ENCODE data around the gene MDM2.

The MDM2 gene

DNA sequence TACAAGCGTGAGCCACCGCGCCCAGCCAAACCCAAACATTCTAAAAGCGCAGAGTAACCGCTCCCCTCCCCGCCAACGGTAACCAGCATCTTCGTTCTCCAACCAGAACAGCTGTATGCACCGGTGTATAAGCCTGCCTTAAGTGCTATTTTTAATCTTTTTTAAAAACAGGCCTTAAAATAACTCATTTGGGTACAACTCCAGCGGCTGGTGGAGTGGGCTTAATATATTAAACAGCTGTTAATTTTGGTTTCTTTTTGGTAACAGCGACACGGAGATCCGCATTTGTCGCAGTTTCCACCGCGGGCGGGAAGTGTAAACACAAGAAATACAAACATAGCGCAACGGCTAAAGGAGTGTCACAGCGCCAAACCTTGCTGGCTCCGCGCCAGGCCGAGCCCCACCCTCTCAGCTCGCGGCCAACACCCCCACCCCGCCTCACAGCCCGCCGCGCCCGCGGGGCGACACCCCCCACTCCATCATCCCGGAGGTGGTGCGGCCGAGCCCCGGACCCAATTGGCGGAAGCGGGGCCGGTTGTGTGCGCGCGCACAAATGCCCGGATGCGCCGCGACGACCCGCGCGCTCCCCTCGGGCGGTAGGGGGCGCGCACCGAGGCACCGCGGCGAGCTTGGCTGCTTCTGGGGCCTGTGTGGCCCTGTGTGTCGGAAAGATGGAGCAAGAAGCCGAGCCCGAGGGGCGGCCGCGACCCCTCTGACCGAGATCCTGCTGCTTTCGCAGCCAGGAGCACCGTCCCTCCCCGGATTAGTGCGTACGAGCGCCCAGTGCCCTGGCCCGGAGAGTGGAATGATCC, at the start of gene MDM2:
Gene MDM2 (plus strand): TSS at position 602 of the 812 bp plus-strand sequence. CDS start 301 bp downstream, outside the sequence.
- DNase-seq: peak; percentile 94

DNA sequence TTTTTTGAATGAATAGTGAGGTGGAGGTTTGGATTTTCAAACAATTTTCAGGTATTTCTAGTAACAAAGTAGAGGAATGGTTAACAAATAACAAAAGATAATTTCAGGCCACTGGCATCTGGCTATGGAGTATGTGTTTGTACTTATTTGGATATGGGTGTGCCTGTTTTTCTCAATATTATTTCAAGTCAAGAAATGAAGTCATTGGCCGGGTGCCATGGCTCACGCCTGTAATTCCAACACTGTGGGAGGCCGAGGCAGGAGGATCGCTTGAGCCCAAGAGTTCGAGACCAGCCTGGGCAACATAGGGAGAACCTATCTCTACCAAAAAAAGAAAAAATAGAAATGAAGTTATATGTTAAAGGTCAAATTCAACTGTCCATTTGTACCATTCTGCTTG, 48.1 kb upstream of the MDM2 start:
- DNase-seq: no peak

DNA sequence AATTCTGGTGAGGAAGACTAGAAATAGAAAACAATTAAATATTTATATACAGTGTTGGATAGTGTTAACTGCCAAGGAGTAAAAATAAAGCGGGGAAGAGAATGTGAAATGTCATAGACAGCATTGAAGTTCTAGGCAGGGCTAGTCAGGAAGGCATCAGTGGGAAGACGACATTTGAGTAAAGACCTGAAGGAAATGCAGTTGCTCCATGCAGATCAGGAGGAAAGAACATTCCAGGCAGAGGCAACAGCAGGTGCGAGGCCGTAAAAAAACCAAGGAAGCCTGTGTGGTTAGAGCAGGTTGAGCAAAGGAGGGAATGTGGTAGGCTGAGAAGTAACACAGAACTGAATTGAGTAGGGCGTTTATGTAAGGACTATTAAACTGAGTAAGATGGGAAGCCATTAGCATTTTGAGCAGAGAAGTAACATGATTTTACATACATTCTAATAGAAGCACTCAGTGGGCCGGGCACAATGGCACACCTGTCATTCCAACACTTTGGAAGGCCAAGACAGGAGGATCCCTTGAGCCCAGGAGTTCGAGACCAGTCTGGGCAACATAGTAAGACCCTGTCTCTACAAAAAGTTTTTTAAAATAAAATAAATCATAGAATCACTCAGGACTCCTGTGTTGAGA, 47.1 kb upstream of the MDM2 start:
- DNase-seq: no peak

DNA sequence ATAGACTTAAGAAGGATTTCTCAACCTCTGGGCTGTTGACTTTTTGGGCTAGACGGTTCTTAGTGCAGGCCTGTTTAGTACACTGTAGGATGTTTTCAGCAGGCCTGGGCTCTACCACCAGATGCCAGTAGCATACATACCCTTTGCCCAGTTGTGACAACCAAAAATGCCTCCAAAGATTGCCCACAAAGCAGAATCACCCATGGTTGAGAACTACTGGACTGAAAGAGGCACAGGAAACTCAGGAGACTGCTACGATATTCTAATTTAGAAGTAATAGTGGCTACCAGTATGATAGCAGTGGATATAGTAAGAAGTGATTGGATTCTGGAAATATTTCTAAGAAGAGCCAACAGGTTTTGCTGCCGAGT, 46.5 kb upstream of the MDM2 start:
- no peak for DNase-seq

DNA sequence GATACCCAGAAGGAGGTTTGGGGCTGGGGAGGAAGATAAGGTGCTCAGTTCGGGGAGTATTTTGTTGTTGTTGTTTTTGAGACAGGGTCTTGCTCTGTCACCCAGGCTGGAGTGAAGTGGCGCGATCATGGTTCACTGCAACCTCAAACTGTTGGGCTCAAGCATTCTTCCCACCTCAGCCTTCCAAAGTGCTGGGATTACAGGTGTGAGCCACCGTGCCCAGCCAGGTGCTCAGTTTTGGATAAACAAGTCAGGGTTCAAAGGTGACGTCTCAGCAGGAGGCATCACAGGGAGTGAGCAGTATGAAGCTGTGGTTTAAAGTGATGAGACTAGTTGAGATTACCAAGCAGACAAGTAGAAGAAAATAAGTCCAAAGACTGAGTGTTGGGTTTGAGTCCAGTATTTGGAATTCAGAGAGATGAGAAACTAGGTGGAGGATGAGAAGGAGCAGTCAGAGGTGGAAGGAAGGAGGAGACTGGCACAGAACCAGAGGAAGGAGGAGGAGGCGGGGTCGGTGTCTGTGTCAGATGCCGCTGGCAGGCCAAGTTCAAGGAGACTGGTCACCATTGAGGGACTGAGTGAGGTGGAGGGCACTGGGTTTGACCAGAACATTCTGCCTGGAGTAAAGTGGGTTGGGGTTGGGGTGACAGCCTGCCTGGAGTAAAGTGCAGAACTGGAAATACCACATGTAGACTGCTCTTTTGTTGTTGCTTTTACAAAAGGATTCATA, 45.9 kb upstream of the MDM2 start:
- DNase-seq: no peak

DNA sequence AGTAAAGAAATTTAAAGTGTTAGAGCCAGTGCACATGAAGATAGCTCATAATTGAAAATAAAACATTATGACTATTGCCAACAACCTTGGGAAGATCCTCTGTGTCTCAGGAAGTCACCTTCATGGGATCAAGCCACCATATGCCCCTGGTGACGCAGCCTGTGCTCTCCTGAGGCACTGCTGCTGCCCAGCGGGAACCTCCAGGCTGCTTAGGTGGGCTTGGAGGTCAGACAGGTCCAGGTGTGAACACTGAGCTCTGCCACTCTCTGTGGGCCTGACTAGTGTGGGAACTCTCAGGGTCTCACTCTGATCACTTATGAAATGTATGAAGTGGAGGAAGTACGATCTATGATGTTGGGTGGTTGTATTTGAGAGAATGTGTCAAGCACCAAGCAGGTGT, 45.3 kb upstream of the MDM2 start:
- DNase-seq: no peak

DNA sequence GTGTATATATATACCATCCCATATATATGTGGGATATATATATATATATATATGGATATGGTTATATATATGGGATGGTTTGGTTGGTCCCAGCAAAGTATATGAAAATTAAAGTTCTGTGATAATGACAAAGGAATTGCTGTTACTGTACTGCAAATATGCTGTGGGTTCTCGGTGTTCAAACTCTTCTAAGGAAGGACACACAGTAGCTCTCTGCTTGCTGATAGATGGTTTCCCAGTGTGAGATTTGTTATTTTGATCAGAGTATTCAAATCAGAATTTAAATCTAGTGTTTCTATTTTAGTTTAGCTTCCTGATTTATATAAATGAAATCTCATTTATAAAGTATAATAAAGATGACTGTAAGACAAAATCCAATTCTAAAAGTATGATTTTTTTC, 42.3 kb upstream of the MDM2 start:
- no peak for DNase-seq

DNA sequence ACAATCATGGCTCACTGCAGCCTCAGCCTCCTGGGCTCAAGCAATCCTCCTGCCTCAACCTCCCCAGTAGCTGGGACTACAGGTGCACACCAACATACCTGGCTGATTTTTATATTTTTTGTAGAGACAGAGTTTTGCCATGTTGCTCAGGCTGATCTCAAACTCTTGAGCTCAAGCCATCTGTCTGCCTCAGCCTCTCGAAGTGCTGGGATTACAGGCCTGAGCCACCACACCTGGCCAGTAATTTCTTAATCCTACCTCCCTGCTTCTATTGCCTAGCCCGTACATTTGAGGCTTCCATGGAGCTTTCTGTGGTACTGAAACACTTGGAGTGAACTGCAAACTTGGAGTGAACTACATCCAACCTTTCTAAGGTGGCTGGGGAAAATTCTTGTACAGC, 41.3 kb upstream of the MDM2 start:
- DNase-seq: no peak

DNA sequence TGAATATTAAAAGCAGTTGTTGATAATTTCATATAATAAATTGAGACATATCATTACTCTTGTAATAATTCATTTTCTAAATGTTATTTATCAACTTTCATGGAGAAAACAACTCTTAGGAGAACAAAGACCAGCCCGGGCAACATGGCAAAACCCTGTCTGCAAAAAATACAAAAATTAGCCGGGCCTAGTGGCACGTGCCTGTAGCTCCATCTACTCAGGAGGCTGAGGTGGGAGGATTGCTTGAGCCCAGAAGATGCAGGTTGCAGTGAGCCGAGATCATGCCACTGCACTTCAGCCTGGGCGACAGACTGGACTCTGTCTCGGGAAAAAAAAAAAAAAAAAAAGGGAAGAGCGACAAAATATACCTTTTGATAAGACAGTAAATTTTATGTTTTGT, 40.8 kb upstream of the MDM2 start:
- DNase-seq: no peak

DNA sequence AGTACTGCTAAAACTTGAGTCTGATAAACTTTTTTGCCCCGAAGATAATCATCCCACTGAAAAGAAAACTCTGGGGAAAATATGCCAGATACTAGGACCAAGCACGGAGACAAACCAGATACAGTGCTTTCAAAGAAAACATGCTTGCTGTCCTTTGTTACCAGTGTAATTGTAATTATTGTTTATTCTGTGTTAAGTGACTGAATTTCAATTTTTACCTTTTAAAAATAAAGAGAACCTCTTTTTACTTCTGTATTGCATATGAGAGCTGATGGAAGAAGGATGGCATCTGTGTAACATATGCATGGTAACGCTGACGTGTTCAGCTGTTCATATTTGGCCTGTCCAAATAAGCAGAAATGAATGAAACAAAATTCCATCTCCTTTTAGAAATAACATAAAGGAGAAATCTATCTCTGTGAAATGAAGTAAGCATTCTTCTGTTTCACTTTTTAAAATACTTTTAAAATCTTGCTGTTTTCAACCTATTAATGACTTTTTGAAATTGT, 39.5 kb upstream of the MDM2 start:
- DNase-seq: no peak

DNA sequence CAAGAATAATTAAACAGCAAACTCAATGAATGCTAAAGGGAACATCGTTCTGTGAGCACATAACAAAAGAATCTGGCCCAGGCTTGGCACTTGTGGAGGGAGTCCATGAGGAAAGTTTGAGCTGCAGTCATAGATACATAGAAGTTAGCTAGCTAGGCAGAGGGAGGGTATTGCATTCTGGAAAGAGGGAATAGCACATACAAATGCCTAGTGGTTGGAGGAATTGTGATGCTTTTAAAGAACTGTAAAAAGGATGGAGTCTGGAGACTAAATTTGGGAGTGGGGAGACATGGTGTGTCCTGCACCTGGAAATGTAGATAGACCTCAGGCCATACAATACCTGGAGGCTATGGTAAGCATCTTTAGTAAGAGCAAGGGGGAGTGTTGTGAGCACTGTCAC, 38.0 kb upstream of the MDM2 start:
- DNase-seq: no peak

DNA sequence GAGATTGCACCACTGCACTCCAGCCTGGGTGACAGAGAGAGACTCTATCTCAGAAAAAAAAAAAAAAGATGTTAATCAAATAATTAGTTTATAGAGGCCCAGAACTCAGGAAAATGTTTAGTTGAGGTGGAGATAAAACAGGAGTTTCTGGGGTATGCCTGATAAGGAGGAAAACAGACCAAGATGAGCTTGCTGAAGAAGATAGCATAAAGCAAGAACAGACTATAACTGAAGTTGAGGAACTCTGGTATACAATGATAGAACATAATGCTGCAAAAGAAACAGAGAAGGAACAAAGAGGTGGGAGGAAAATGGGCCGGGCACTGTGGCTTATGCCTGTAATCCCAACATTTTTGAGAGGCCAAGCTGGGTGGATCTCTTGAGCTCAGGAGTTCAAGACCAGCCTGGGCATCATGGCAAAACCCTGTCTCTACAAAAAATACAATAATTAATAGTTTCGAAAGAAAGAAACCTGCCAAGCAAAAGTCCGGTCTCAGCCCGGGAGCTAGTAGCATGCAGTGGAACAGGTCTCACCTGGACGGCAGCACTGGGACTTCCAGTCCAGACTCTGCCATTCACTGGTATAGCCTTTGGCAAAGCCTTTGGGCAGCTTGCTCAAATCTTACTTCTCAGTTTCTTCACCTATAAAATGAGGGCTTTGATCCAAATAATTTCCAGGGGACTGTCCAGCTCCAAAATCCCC, 36.6 kb upstream of the MDM2 start:
- no peak for DNase-seq

DNA sequence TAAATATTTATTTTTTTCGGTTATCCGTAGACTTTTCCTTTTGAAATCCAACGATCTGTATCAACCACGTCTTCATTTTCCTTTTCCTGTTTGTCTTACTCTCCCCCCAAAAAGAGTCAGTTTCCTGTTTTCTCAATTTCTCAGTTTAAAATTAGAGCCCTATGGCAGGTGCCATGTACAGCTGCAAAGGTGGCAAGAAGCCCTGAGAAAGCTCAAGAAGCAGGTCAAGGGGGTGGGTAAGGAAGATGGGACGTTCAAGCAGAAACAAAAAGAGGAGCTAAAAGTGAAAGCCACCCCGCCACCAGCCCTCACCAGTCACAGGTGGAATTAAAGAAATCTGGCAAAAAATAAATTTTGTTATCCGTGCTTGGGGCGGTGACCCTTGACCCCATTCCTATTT, 35.3 kb upstream of the MDM2 start:
- DNase-seq: no peak

DNA sequence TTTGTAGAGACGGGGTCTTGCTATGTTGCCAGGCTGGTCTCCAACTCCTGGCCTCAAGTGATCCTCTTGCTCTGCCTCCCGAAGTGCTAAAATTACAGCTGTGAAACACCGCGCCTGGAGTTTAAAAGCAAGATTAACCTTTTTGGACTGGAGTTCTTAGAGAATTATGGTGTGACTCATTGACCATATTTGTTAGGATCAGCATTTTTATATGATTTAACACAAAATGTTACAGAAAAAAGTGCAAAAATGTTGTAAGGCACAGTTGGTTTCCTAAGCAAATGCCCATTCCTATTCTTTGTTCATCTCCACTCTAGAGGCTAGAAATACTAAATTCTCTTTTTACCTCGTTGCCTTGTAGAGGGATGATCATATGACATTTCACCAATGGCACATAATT, 34.4 kb upstream of the MDM2 start:
- no peak for DNase-seq

DNA sequence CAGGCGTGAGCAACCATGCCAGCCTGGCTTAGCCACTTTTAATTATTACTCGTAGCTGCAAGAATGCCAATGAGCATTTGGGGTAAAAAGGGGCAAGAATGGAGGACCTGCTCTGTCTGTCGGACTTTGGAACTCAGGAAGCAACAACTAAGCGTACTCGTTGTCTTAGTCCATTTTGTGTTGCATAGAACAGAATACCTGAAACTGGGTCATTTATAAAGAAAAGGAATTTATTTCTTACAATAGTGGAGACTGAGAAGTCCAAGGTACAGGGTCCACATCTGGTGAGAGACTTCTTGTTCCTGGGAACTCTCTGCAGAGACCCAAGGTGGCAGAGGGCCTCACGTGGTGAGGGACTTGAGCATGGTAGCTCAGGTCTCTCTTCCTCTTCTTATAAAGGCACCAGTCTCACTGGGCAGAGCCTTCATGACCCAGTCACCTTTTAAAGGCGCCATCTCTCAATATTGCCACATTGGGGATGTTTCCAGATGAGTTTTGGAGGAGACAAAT, 32.8 kb upstream of the MDM2 start:
- no peak for DNase-seq

DNA sequence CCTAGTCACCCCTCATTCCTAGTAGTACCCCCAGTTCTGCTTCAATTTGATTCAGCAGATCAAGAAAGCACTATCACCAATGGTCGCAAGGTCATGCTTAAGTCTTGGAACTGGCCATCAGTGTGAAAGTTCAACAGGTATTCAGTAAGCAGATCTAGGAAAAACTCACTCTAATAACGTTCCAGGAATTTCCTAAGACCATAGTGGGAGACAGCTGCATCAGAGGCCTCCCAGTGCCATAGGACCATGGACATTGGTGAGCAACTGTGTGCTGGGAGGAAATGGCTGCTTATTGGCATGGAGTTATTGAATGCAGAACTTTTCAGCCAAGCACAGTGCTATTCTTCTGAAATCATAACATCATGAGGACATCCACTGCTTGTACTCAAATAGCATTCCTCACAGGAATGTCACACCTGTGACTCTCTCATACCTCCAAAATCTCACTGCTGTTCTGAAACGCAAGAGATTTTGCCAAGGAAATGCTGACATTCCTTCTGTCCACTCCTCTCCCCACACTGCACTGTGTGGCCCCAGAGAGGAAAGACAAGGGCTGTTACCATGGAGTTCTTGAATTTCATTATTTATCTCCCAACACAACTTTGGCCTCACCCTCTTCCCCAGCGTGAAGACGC, 30.9 kb upstream of the MDM2 start:
- no peak for DNase-seq

DNA sequence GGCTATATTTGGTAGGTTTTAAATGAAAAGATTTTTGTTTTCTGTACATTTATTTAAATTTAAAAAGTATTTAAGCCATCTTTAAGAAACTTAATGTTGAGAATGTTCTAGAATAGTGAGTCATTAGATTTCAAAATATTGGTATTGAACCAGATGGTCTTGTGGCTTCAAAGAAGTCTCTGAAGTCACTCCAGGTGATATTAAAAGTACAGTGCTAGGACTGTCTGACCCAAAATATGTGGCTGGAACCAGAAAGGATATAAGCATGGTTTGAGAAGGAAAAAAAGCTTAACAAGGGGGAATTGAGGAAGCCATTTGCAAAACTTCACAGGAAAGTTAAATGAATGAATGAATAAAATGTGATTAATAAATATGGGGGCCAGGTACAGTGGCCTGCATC, 28.7 kb upstream of the MDM2 start:
- no peak for DNase-seq

DNA sequence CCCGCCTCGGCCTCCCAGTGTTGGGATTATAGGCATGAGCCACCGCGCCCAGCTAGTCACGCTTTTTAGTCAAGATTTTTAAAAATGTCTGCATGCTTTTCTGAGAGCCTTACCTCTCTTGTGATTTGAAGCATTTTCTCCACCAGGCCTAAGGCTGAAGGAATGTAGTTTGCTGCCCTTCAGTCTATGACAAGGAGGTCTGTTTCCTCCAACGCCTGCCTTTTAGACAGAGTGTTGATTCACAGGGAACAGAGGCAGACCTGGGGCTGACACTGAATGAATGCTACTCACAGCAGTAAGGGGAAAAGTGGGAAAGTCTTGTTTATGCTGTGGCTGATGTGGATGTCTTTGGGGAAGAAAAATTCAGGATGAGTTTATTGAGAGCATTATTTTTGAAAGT, 27.2 kb upstream of the MDM2 start:
- DNase-seq: no peak

DNA sequence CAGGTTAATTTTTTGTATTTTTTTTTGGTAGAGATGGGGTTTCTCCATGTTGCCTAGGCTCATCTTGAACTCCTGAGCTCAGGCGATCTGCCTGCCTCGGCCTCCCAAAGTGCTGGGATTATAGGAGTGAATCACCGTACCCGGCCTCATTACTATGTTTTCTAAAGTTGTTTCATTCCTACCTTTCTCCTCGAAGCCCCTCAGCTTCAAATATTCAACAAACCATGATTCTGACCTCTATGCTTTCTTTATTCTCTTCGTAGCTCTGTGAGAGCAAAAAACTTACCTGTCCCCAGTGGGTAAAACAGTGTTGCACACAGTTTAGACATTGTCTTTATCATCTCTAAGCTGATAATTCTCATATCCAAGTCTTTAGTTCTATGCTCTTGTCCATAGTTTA, 26.2 kb upstream of the MDM2 start:
- DNase-seq: no peak

DNA sequence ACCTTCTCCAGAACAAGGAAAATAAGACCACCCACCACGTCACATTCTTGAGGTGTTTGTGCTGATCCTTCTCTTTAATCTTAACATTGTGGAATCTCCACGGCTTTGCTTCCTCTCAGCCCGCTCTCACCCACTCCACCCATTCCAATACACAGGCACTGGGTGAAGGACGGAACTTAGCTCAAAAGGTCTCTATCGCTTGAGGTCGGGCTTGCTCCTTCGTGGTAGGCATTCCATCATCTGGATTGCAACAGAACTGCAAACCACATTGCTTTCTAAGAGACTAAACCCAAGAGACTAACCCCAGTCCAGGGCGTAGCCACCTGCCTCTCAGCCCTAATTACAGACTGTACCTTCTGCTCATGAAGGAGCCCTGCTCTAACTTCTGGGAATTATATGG, 24.0 kb upstream of the MDM2 start:
- DNase-seq: no peak

DNA sequence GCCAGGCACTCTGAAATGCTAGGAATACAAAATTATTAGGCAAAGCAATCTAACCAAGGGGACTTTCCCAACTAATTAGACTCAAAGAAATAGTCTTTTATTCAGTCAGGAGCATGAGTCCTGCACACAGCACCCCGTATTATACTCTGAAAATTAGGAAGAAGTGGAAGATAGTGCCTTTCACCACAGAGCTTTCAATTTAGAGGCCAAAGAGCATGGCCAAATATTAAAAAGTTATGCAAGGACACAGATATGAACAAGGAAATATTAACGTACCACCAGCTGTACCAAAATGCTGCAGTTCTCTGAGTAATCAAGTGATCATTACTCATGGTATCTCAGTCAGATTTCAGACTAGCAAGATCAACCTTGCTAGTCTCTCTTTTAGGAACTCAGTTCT, 22.6 kb upstream of the MDM2 start:
- DNase-seq: no peak

DNA sequence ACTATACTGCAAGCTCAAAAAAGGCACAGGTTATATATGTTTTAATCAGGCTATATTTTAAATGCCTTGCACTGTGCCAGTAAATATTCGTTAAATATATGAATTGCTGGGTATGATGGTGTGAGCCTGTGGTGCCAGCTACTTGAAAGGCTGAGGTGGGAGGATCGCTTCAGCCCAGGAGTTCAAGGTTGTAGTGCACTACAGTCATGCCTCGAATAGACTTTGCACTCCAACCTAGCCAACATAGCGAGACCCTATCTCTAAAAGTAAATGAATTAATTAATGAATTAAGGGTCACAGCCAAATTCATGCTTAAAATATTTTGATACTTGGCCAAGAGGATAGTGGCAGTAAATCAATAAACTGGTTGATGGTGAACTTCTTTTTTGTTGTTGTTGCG, 22.2 kb upstream of the MDM2 start:
- no peak for DNase-seq

DNA sequence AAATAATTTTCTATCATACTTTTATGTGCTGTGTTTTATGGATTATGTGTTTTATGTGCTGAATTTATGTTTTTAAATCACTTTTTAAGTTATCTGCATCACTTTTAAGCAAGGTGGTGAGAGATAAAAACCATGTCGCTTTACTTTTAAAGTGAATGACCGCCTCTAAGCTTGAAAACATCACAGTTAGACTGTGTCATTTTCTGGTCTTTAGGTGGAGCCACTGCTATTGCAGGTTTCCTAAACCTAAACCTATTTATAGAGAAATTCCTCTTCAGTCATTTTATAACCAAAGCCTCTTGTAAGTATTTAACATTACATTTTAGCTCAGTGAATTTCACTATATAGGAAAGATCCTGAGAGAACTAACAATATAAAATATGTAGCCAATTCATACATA, 21.0 kb upstream of the MDM2 start:
- DNase-seq: no peak

Measured in stimulated activated CD4-positive, alpha-beta T cell treated with anti-CD3 and anti-CD28 coated beads, Interleukin-2, amount 100 ng/mL, for 24 hours (primary cell).